GM23338 (cell line): ENCODE measurements around the gene MICA. TPM values are rescaled to one million over a fixed set of nuclear protein-coding genes. Genes with fewer than 3 reads are reported as not detected.
"Not testable (repeated sequence)": the region's sequence is repeated elsewhere in the genome, so short reads cannot be mapped to it uniquely, and the experiment has no call there.

Experiments used
- ATAC-seq: fragments of 200-7000 bp; cut with Tn5 transposase; 3 replicates; pipeline ENCODE4 v1.9.1; 2020
- DNase-seq: peaks from one replicate; pipeline ENCODE4 v3.0.0-alpha.2; 2015; ENCODE audit warnings: low spot score
- H2AFZ ChIP-seq: fragments of 200-600 bp; sonication (generic); 2 replicates; pipeline ENCODE4 v1.8.0; 2016; ENCODE audit warnings: antibody characterized with exemption, mild to moderate bottlenecking, moderate library complexity
- H3F3A ChIP-seq: fragments of 200-600 bp; sonication (generic); replicated peaks from 2 replicates; pipeline ENCODE4 v1.8.0; 2017; ENCODE audit warnings: antibody characterized with exemption, mixed run types, low read depth
- H3K27ac ChIP-seq: fragments of 200-600 bp; sonication (generic); 2 replicates; pipeline ENCODE4 v1.6.1; 2016; ENCODE audit warnings: low read depth
- H3K27me3 ChIP-seq: fragments of 200-600 bp; sonication (generic); 2 replicates; pipeline ENCODE4 v1.8.0; 2016; ENCODE audit warnings: mild to moderate bottlenecking, mixed run types, moderate library complexity; ENCODE audit not compliant: insufficient read depth
- H3K36me3 ChIP-seq: fragments of 200-600 bp; sonication (generic); 2 replicates; pipeline ENCODE4 v1.8.0; 2016; ENCODE audit warnings: mild to moderate bottlenecking; ENCODE audit not compliant: insufficient read depth
- H3K4me1 ChIP-seq: fragments of 200-600 bp; sonication (generic); 2 replicates; pipeline ENCODE4 v1.8.0; 2016; ENCODE audit warnings: mild to moderate bottlenecking, moderate library complexity; ENCODE audit not compliant: insufficient read depth
- H3K4me2 ChIP-seq: fragments of 200-600 bp; sonication (generic); 2 replicates; pipeline ENCODE4 v1.7.1; 2017; ENCODE audit warnings: mixed run types
- H3K4me3 ChIP-seq: fragments of 200-600 bp; sonication (generic); 2 replicates; pipeline ENCODE4 v1.6.1; 2016; ENCODE audit warnings: mixed run types
- H3K79me2 ChIP-seq: fragments of 200-600 bp; sonication (generic); replicated peaks from 2 replicates; pipeline ENCODE4 v1.8.0; 2017; ENCODE audit warnings: mild to moderate bottlenecking; ENCODE audit not compliant: insufficient read depth
- H3K9me2 ChIP-seq: fragments of 200-600 bp; sonication (generic); 2 replicates; pipeline ENCODE4 v1.8.0; 2017; ENCODE audit not compliant: insufficient read depth
- H4K20me1 ChIP-seq: fragments of 200-600 bp; sonication (generic); replicated peaks from 2 replicates; pipeline ENCODE4 v1.8.0; 2017; ENCODE audit warnings: mild to moderate bottlenecking; ENCODE audit not compliant: insufficient read depth
- H3K27ac Mint-ChIP-seq: 2 replicates; pipeline ENCODE4 v1.8.0; 2020; ENCODE audit warnings: inconsistent platforms, mild to moderate bottlenecking, moderate library complexity, mixed read lengths
- H3K27me3 Mint-ChIP-seq: 3 replicates; pipeline ENCODE4 v1.8.0; 2022; ENCODE audit warnings: low read depth, mild to moderate bottlenecking, moderate library complexity, mixed read lengths, inconsistent platforms; ENCODE audit not compliant: insufficient read depth, poor library complexity
- H3K36me3 Mint-ChIP-seq: 3 replicates; pipeline ENCODE4 v1.8.0; 2021; ENCODE audit warnings: low read depth, mild to moderate bottlenecking, inconsistent platforms, moderate library complexity, mixed read lengths
- H3K4me1 Mint-ChIP-seq: 3 replicates; pipeline ENCODE4 v1.8.0; 2020; ENCODE audit warnings: mild to moderate bottlenecking, inconsistent platforms, mixed read lengths
- H3K4me3 Mint-ChIP-seq: 3 replicates; pipeline ENCODE4 v1.8.0; 2021; ENCODE audit warnings: moderate library complexity, mild to moderate bottlenecking, inconsistent platforms, mixed read lengths
- H3K9me3 Mint-ChIP-seq: 3 replicates; pipeline ENCODE4 v1.8.0; 2020; ENCODE audit warnings: moderate library complexity, mild to moderate bottlenecking, inconsistent platforms, mixed read lengths
- CREB1 ChIP-seq: fragments of 250-450 bp; sonication (Bioruptor Pico); IDR thresholded peaks from 2 replicates; pipeline ENCODE4 v1.5.0; 2020; ENCODE audit warnings: low read depth, mild to moderate bottlenecking, moderate library complexity
- ETS1 ChIP-seq: IDR thresholded peaks from 2 replicates; pipeline ENCODE4 v1.6.1; 2016; ENCODE audit warnings: antibody characterized with exemption
- EZH2 ChIP-seq: fragments of 200-600 bp; sonication (generic); IDR thresholded peaks from one replicate; pipeline ENCODE4 v1.8.0; 2017; ENCODE audit warnings: antibody characterized with exemption, mild to moderate bottlenecking, low read depth; ENCODE audit not compliant: unreplicated experiment
- EZH2phosphoT487 ChIP-seq: fragments of 200-600 bp; sonication (generic); IDR thresholded peaks from one replicate; pipeline ENCODE4 v1.8.1; 2018; ENCODE audit warnings: antibody characterized with exemption; ENCODE audit not compliant: unreplicated experiment
- JUNB ChIP-seq: IDR thresholded peaks from one replicate; pipeline ENCODE4 v1.6.1; 2016; ENCODE audit warnings: antibody characterized with exemption; ENCODE audit not compliant: unreplicated experiment
- NANOG ChIP-seq: IDR thresholded peaks from 2 replicates; pipeline ENCODE4 v1.6.1; 2016; ENCODE audit warnings: antibody characterized with exemption, borderline replicate concordance
- POLR2AphosphoS5 ChIP-seq: IDR thresholded peaks from 2 replicates; pipeline ENCODE4 v1.6.1; 2016; ENCODE audit warnings: antibody characterized with exemption, low read depth
- STAT1 ChIP-seq: IDR thresholded peaks from one replicate; pipeline ENCODE4 v1.6.1; 2016; ENCODE audit warnings: antibody characterized with exemption; ENCODE audit not compliant: unreplicated experiment
- ZNF114 ChIP-seq: fragments of 250-450 bp; sonication (Bioruptor Pico); IDR thresholded peaks from 2 replicates; pipeline ENCODE4 v1.5.0; 2020; ENCODE audit warnings: mild to moderate bottlenecking, moderate library complexity
- ZNF331 ChIP-seq: fragments of 250-450 bp; sonication (Bioruptor Pico); IDR thresholded peaks from 2 replicates; pipeline ENCODE4 v1.5.0; 2020; ENCODE audit warnings: low read depth, mild to moderate bottlenecking, moderate library complexity
- polyA plus RNA-seq: library from polyadenylated mRNA; unstranded; fragments of >200 nt; fragmentation: Nextera tagmentation; extraction: Ambion mirVana; gene quantifications from 2 replicates; pipeline ENCODE4 v1.2.1, GENCODE V29; 2016
- total RNA-seq: library from RNA; depleted of rRNA; stranded (reverse); fragments of >200 nt; shearing (Covaris generic); gene quantifications from 2 replicates; pipeline ENCODE4 v1.2.3, GENCODE V29; 2014
- TF ChIP-seq, protein P1 (sequence below), 2 experiments: fragments of 200-600 bp in 1 of 2; sonication (generic) in 1 of 2; conservative IDR thresholded peaks; 2 replicates each; pipeline versions ENCODE4 v1.5.1 to v1.6.1; 2016 to 2017; ENCODE audit warnings: antibody characterized with exemption in 2 of 2, low read depth in 2 of 2, mild to moderate bottlenecking in 2 of 2, moderate library complexity in 1 of 2
- TF ChIP-seq, protein P2 (sequence below): IDR thresholded peaks from one replicate; pipeline ENCODE4 v1.6.1; 2018; ENCODE audit warnings: antibody characterized with exemption; ENCODE audit not compliant: unreplicated experiment

The MICA gene
- total and polyA plus RNA-seq, 2 experiments from 2014 or later, result 13.4 to 22.7 TPM

DNA sequence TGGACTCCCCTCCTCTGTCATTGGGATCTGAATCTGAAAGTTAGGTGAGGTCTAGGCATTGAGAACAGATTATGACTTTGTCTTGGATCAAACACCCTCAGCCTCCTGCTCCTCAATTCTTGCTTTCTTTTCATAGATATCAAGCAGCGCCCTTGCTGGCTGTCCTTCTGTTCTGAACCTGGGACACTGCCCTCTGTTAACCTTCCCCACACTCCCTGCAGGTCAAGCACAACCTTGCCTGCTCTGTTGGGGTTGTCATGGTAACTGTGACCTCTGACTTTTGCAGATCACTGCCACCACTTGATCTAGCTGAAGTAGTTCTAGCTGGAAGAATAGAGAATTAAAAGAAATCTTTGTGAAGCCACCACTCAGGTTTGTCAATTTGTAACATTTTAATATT is 16.4 kb upstream of the MICA start:
- peaks cover 5% of the 10 kb centered on the region; the same call in 1 of the 2 replicates for H3K4me1 ChIP-seq
- ATAC-seq (peak; percentile 89), DNase-seq (peak; percentile 71)
- Mint-ChIP-seq H3K27ac (no peak overlapping the region), H3K4me1 (peaks cover 13% of the 10 kb centered on the region), H3K36me3 (peaks cover 6% of the 10 kb centered on the region; the same call in 2 of the 3 replicates), H3K27me3 (peaks cover 2% of the 10 kb centered on the region), H3K9me3 (peaks cover 10% of the 10 kb centered on the region), H3K4me3 (no peak overlapping the region)
- H3F3A ChIP-seq, result no peaks in the 10 kb centered on the region
- no peak overlapping the region for H3K4me3 ChIP-seq
- H3K4me2 ChIP-seq, result no peak overlapping the region
- no peaks in the 10 kb centered on the region for H3K79me2 ChIP-seq
- no peaks in the 10 kb centered on the region for H3K27me3 ChIP-seq
- H3K36me3 ChIP-seq, result no peaks in the 10 kb centered on the region
- no peak for TF ChIP-seq NANOG
- no peak for TF ChIP-seq ETS1
- TF ChIP-seq CREB1 (CRISPR knock-in tag), result no peak
- no peak for TF ChIP-seq ZNF114
- no peak for TF ChIP-seq EZH2phosphoT487
- no peak for TF ChIP-seq JUNB
- TF ChIP-seq EZH2, result no peak
- TF ChIP-seq, protein P1, sequence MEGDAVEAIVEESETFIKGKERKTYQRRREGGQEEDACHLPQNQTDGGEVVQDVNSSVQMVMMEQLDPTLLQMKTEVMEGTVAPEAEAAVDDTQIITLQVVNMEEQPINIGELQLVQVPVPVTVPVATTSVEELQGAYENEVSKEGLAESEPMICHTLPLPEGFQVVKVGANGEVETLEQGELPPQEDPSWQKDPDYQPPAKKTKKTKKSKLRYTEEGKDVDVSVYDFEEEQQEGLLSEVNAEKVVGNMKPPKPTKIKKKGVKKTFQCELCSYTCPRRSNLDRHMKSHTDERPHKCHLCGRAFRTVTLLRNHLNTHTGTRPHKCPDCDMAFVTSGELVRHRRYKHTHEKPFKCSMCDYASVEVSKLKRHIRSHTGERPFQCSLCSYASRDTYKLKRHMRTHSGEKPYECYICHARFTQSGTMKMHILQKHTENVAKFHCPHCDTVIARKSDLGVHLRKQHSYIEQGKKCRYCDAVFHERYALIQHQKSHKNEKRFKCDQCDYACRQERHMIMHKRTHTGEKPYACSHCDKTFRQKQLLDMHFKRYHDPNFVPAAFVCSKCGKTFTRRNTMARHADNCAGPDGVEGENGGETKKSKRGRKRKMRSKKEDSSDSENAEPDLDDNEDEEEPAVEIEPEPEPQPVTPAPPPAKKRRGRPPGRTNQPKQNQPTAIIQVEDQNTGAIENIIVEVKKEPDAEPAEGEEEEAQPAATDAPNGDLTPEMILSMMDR (conservative IDR thresholded peaks at IDR 0.05; ENCODE audit: low read depth in 2 of 2), result no peak
- TF ChIP-seq ZNF331 (CRISPR knock-in tag), result no peak
- no peak for TF ChIP-seq POLR2AphosphoS5
- TF ChIP-seq STAT1, result no peak
- TF ChIP-seq, protein P2, sequence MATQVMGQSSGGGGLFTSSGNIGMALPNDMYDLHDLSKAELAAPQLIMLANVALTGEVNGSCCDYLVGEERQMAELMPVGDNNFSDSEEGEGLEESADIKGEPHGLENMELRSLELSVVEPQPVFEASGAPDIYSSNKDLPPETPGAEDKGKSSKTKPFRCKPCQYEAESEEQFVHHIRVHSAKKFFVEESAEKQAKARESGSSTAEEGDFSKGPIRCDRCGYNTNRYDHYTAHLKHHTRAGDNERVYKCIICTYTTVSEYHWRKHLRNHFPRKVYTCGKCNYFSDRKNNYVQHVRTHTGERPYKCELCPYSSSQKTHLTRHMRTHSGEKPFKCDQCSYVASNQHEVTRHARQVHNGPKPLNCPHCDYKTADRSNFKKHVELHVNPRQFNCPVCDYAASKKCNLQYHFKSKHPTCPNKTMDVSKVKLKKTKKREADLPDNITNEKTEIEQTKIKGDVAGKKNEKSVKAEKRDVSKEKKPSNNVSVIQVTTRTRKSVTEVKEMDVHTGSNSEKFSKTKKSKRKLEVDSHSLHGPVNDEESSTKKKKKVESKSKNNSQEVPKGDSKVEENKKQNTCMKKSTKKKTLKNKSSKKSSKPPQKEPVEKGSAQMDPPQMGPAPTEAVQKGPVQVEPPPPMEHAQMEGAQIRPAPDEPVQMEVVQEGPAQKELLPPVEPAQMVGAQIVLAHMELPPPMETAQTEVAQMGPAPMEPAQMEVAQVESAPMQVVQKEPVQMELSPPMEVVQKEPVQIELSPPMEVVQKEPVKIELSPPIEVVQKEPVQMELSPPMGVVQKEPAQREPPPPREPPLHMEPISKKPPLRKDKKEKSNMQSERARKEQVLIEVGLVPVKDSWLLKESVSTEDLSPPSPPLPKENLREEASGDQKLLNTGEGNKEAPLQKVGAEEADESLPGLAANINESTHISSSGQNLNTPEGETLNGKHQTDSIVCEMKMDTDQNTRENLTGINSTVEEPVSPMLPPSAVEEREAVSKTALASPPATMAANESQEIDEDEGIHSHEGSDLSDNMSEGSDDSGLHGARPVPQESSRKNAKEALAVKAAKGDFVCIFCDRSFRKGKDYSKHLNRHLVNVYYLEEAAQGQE, result no peak
- no peak overlapping the region for H2AFZ ChIP-seq
- no peaks in the 10 kb centered on the region for H3K9me2 ChIP-seq
- no peaks in the 10 kb centered on the region for H4K20me1 ChIP-seq
- H3K27ac ChIP-seq, result no peak overlapping the region

DNA sequence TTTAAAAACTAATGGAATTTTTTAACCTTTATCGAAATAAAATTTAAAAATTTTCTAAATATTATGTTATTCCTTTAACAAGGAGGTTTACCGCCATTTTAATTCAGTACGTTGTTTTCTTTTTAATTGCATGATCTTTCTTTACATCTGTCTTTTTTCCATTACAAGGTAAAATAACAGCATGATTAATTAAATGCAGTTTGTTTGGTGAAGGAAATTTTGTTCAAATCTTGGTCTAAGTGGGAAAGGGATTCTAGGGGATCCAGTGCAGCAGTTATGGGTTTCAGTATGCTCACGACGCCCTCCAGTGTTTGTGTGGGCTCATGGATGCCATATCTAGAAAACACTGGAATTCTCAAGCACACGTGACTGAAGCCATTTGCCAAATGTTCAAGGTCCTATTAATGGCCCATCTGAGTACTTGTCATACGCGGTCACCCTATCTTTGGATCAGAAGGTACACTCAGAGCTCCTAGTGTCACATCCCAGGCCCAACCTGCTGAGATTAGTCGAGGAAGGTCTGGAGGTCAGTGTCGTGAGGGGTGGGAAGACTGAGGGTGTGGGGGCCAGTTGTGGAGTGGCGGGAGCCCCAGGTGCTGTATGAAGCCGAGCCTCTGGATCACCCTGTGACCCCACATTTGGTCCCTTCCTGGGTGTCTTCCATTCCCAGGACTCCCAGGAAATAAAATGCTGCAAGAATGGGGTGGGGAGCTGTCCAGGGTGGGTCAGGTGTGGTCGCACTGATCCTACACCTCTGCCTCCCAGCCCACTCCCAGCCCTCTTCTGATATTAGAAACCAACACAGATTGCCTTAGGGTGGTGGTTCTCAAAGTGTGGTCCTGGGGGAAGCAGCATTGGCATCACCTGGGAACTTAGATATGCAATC is 14.2 kb upstream of the MICA start:
- H3K27ac ChIP-seq, H3K27me3 ChIP-seq, H2AFZ ChIP-seq, H3K4me3 Mint-ChIP-seq, H3K27ac Mint-ChIP-seq, ATAC-seq, DNase-seq, H3K4me3 ChIP-seq, H3K36me3 ChIP-seq, H3K4me2 ChIP-seq, H3K4me1 ChIP-seq, H3K9me2 ChIP-seq, H4K20me1 ChIP-seq, H3K27me3 Mint-ChIP-seq, H3K36me3 Mint-ChIP-seq, H3K79me2 ChIP-seq, H3F3A ChIP-seq, H3K9me3 Mint-ChIP-seq: not testable (repeated sequence)
- H3K4me1 Mint-ChIP-seq, result peaks cover 20% of the 10 kb centered on the region

DNA sequence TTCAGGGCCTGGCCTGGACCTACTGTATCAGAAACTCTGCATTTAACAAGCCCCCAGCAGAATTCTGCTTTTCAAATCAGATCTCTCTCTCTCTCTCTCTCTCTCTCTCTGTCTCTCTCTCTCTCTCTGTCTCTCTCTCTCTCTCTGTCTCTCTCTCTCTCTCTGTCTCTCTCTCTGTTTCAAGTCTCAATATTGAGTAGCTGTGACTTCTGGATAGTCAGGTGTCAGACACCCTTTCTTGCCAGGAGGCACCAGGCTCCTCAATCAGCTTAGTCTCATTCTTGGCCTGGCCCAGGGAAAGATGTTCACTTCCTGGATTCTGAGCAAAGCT is 13.6 kb upstream of the MICA start:
- not testable (repeated sequence) for H3K4me2 ChIP-seq

More for the DNA sequence above, 13.6 kb upstream of the MICA start:
- ATAC-seq, DNase-seq, H3K27ac ChIP-seq, H3K27me3 ChIP-seq, H3K79me2 ChIP-seq, H3K4me3 ChIP-seq, H3K27ac Mint-ChIP-seq, H2AFZ ChIP-seq, H3K27me3 Mint-ChIP-seq, H3K9me3 Mint-ChIP-seq, H3K36me3 ChIP-seq, H3K4me1 ChIP-seq, H3F3A ChIP-seq, H3K36me3 Mint-ChIP-seq, H3K9me2 ChIP-seq, H4K20me1 ChIP-seq, H3K4me3 Mint-ChIP-seq: not testable (repeated sequence)
- H3K4me1 Mint-ChIP-seq, result peaks cover 20% of the 10 kb centered on the region
